ENCODE results near the gene GRAMD1B.

GRAMD1B gene

GRCh38 chr11:123588117-123588863 lies 158.2 kb downstream of the GRAMD1B start:
- DNase-seq (ENCODE audit: low read depth): no peak

- no peak for DNase-seq (ENCODE audit: low read depth)
These were observed 158.8 kb downstream of the GRAMD1B start for GRCh38 chr11:123588864-123589262.

DNA sequence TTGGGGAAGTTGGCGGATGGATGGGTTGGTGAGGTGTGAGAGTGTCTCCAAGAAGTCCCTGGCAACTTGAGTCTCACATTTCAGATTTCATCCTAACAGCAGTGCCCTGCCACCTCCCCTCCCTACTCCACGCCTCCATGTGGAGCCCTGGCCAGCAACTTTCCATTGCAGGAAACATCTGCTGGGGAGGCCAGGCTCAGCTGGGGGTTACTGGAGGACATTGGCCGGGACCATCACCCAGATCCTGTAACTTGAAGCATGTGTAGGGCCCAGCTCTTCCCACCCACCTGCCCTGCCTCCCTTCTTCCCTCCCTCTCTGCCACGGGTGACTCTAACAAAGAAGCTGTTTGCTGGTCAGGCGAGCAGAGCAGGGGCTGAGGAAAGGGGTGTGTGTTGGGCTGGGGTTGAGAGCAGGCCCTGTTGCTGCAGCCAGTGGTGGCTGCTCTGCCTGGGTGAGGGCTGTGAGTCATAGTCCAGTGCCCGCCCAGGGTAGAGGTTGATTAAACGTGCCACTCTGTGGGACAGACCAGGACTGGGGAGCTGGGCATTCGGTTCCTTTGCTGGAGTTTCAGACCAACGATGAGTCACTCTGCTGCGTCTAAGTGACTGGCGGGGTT lies 160.3 kb downstream of the GRAMD1B start:
- DNase-seq (ENCODE audit: low read depth): peak; percentile 34

DNA sequence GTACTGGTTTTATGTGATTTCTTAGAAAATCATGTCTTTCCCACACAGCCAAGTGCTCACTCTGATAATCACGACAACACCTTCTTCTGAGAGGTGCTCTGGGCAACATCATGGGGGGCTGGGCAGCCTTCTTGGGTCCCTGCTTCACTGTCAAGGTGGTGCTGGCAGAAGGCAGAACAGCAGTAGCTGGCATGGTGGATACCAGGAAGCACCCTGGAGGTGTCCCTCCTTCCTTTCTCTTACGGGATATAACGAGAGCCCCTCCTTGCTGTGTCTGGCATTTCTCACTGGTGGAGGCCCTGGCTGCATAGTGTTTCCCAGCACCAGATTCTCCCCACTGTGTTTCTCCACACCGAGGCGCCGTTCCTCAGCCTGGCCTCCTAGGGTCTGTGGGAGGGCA lies 163.5 kb downstream of the GRAMD1B start:
- no peak for DNase-seq (ENCODE audit: low read depth)

DNA sequence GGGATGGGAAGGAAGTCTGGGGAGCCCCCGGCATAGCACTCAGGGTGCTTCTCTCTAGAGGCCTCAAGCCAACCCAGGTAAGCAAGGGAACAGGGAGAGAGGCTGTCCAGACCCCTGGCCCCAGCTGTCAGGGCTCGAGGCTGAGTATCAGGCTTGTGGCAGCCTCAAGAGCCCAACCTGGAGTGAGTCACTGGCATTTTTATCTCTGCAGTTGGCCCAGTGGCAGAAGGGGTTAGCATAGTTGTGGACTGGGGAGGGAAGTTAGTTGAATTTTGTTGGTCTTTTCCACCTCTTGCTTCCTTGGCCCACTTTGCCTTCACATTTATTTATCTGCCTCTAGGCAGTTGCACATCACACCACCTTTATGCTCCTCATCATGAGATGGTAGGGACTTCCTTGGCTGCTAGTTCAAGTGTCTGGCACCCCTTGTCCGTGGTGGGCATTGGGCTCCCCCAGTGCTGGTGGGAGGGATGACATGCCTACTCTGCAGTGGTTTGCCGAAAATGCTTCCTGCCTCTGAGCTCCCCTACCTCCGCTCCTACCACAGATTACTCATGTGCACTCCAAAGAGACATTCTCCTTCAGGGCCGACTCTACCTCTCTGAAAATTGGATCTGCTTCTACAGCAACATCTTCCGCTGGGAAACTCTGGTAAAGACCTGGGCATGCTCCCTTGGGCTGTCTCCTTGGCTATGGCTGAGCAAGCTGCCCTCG lies 164.3 kb downstream of the GRAMD1B start:
- no peak for DNase-seq (ENCODE audit: low read depth)

- DNase-seq (ENCODE audit: low read depth): no peak
These were observed 164.9 kb downstream of the GRAMD1B start for GRCh38 chr11:123594921-123595320.

GRCh38 chr11:123597859-123598258 lies 167.8 kb downstream of the GRAMD1B start:
- no peak for DNase-seq (ENCODE audit: low read depth)

GRCh38 chr11:123601136-123601535 lies 171.1 kb downstream of the GRAMD1B start:
- DNase-seq (ENCODE audit: low read depth): peak; percentile 65

GRCh38 chr11:123601743-123602142 lies 171.7 kb downstream of the GRAMD1B start:
- DNase-seq (ENCODE audit: low read depth): no peak

GRCh38 chr11:123603666-123604065 lies 173.6 kb downstream of the GRAMD1B start:
- DNase-seq (ENCODE audit: low read depth): no peak

DNA sequence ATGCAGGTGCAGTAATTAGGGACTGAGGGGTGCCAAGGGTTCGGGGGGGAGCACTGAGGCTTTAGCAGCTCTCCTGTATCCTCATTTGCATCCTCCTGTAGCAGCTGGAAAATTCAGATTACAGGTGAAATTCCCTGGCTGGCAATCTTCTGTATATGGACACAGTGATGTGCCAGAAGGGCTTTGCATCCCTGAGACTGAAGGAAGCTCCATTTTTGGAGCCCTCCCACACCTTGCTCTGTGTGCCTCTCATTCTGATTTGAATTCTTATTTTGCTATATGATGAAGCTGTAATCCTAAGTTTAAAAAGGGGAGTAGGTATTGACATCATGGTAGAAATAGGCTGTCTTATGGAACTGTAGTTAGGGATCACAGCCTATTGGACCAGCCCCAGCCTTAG lies 177.7 kb downstream of the GRAMD1B start:
- DNase-seq (ENCODE audit: low read depth): no peak

DNA sequence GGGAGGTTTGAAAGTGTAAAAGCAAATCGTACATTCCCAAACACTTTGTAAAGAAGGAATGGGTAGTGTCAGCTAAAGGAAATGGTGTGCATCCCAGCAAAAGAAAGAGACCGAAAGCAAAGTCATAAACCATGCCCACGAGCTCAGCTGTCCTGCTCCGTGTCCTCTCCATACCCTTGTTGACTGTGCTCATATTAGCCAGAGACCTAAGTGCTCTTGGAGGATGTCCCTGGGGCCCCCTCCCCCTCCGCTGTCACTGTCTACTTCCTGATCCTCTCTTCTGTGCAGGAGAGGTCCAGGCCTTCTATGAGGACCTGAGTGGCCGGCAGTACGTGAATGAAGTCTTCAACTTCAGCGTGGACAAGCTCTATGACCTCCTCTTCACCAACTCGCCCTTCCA lies 178.3 kb downstream of the GRAMD1B start:
- no peak for DNase-seq (ENCODE audit: low read depth)

- DNase-seq (ENCODE audit: low read depth): no peak
These were observed 178.9 kb downstream of the GRAMD1B start for GRCh38 chr11:123608945-123609344.

DNA sequence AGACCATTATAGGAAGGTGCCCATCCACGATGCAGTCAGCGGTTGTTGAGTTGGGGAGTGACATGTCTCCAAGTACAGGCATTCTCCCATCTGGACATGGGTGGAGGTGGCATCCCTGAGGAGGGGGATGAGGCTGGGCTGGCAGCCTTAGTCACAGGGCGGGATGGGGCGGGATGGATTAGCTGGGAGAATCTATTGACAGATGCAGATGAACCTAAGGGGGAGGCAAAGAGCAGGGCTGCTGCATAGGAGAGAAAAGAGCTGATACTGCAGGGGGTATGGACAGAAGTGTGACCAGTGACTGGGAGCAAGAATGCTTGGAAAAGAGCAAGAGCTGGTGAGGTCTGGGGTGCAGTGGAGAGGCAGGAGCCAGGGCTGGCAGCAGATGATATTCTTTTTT lies 181.6 kb downstream of the GRAMD1B start:
- DNase-seq (ENCODE audit: low read depth): no peak

DNA sequence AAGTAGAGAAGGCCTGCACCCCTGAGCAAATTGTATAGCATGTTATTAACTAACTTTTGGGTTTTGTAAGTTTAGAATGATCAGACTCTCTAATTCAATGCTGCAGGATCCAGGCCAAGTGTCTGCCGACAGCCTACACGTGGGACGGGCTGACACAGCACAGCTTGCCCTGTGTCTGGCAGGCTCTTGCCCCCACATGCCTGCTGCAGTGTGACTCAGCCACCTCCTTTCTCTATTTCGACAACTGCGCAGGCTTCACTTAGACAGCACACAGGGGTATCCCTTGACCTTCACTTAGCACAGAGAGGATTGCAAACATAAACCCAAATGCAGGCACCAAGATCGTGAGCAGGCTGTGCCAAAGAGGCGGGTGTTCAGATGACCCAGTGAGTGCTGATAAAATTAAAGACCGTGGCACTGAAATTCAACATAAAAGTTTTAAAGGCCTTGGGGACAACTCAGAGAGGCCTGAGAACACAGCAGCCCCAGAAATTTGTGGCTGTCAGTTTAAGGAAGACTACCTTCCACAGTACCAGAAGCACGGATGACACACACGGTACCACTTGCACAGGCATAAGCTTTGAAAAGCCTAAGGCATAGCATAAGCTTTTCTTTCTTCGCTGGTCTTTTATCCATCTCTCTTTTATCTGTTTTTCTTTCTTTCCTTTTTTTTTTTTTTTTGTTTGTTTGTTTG lies 186.6 kb downstream of the GRAMD1B start:
- DNase-seq (ENCODE audit: low read depth): no peak

DNA sequence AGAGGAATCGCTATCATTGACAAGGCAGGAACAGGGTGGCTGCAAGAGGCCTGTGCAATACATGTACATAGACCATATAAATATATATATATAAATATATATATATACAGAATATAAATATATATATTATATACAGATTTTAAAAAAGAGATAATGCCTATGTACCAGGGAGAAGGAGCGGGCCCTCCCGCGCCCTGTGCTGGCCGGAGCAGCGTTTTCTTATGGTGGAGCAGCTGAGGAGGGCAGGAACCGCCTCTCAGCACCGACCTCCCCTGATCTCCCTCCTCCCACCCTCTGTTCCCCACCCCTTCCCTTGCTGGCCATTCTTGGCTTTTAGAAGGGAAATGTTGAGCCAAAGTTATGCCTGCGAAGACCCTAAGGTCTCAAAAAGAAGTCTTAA lies 192.5 kb downstream of the GRAMD1B start:
- DNase-seq (ENCODE audit: low read depth): no peak

- DNase-seq (ENCODE audit: low read depth): peak; percentile 45
These were observed 194.9 kb downstream of the GRAMD1B start for GRCh38 chr11:123624974-123625373.

DNA sequence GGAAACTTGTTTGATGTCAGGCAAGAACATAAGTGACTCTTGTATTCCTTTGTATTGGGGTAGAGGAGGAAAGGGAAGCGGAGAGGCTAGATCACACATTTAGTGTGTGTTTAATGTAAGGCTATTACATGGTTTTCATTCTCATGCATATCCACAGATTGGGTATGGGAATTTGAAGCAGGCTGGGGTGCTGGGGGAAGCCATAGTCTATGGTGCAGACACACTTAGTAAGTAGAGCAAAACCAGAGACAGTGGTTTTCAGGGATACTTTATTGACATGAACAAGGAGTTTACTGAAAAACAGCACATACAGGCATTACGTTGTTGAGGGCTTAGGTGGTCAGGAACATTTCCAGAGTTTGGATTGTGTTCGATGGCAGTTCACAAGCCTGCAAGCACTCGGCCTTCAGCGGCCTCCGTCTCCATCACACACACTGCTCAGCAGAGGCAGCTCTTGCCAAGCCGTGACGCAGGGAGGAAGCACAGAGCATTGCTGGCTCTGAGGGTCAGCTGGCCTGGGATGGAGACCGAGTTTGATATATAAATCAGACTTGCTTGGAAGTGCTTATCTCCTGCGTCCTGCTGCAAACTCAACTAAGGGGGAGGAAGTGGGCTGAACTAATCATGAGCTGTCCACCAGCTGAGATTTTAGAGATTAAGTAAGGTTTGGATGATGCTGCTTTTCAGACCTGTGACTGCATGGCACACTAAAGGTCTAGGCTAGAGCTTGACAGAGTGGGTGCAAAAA lies 199.0 kb downstream of the GRAMD1B start:
- DNase-seq (ENCODE audit: low read depth): no peak

DNA sequence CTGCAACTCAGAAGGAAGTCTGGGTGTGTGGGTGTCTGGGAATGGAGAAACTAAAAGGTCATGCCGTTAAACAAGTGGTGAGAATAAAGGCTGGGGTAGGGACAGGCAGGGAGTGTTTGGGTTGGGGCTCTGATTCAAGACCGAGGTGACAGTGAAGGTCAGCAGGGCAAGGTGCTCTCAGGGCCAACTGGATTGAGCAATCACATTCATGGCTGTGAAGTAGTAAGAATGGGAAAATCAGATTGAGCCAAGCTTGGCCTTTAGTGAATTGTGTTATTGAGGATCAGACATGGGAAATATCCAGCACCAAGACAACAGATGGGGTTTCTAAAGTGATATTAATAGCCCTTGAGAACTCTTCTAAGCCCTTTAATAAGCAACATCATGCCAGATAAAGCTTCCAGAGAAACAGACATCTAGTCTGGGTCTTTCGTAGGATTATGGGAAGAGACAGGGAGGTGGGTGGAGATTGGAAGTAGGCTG lies 200.1 kb downstream of the GRAMD1B start:
- no peak for DNase-seq (ENCODE audit: low read depth)

GRCh38 chr11:123640029-123640428 lies 210.0 kb downstream of the GRAMD1B start:
- no peak for DNase-seq (ENCODE audit: low read depth)

GRCh38 chr11:123640677-123641494 lies 210.8 kb downstream of the GRAMD1B start:
- DNase-seq (ENCODE audit: low read depth): no peak
